Measurements from ENCODE around the gene CKM. TPM values are rescaled to one million over a fixed set of nuclear protein-coding genes. Genes with fewer than 3 reads are reported as not detected.

CKM gene
- total and polyA plus RNA-seq, 2 experiments from 2014 or later, result 1.0 to 1.3 TPM

- H3K4me3 ChIP-seq, result no peak overlapping the region
These were observed 26.8 kb upstream of the CKM start for GRCh38 chr19:45349430-45349941.

GRCh38 chr19:45349126-45349415 is 26.4 kb upstream of the CKM start:
- H3K79me2 ChIP-seq, result no peaks in the 10 kb centered on the region
- H3K4me3 ChIP-seq, result no peak overlapping the region
- no peaks in the 10 kb centered on the region for H4K20me1 ChIP-seq (ENCODE audit: insufficient read depth, poor library complexity, severe bottlenecking)
- peaks cover 3% of the 10 kb centered on the region for H3K27me3 ChIP-seq
- H3K9me2 ChIP-seq (replicated peaks; ENCODE audit: insufficient read depth), result no peaks in the 10 kb centered on the region
- no peaks in the 10 kb centered on the region for H3K4me1 ChIP-seq (ENCODE audit: insufficient read depth)
- no peaks in the 10 kb centered on the region for H3K36me3 ChIP-seq (replicated peaks; ENCODE audit: insufficient read depth, low read depth)
- H3K4me2 ChIP-seq, result no peak overlapping the region
- no peak for DNase-seq (ENCODE audit: low spot score)
- TF ChIP-seq EZH2 (IDR thresholded peaks at IDR 0.05; ENCODE audit: borderline replicate concordance) (no peak), EZH2phosphoT487 (IDR thresholded peaks at IDR 0.05; ENCODE audit: low read depth, severe bottlenecking, unreplicated experiment) (no peak), CTCF (IDR thresholded peaks at IDR 0.05; ENCODE audit: poor library complexity) (no peak)
- no peak overlapping the region for H2AFZ ChIP-seq
- WGBS (ENCODE audit: low lambda C conversion rate, missing lambda C conversion rate), result 73% methylated on average over 3 of the region's 3 CpGs
- no peaks in the 10 kb centered on the region for H3K9me3 ChIP-seq (ENCODE audit: low read depth)
- H3K27ac ChIP-seq, result no peak overlapping the region

More at GRCh38 chr19:45349430-45349941, 26.8 kb upstream of the CKM start:
- Histone ChIP-seq H3K4me1 (ENCODE audit: insufficient read depth) (no peaks in the 10 kb centered on the region), H3K36me3 (replicated peaks; ENCODE audit: insufficient read depth, low read depth) (no peaks in the 10 kb centered on the region), H3K27me3 (peaks cover 3% of the 10 kb centered on the region), H2AFZ (no peak overlapping the region), H3K9me3 (ENCODE audit: low read depth) (no peaks in the 10 kb centered on the region), H3K79me2 (no peaks in the 10 kb centered on the region), H3K4me2 (no peak overlapping the region), H3K9me2 (replicated peaks; ENCODE audit: insufficient read depth) (no peaks in the 10 kb centered on the region), H3K27ac (no peak overlapping the region), H4K20me1 (ENCODE audit: insufficient read depth, poor library complexity, severe bottlenecking) (no peaks in the 10 kb centered on the region)
- 95% methylated on average over 16 of the region's 17 CpGs for WGBS (ENCODE audit: low lambda C conversion rate, missing lambda C conversion rate)
- DNase-seq (ENCODE audit: low spot score), result no peak
- TF ChIP-seq EZH2 (IDR thresholded peaks at IDR 0.05; ENCODE audit: borderline replicate concordance), result no peak

GRCh38 chr19:45348367-45349125 is 25.9 kb upstream of the CKM start:
- H2AFZ ChIP-seq, result no peak overlapping the region
- no peak for DNase-seq (ENCODE audit: low spot score)
- H3K9me2 ChIP-seq (replicated peaks; ENCODE audit: insufficient read depth), result no peaks in the 10 kb centered on the region
- H3K9me3 ChIP-seq (ENCODE audit: low read depth), result no peaks in the 10 kb centered on the region
- peaks cover 3% of the 10 kb centered on the region for H3K27me3 ChIP-seq
- H3K79me2 ChIP-seq, result no peaks in the 10 kb centered on the region
- 89% methylated on average over 22 of the region's 23 CpGs for whole genome bisulfite sequencing (ENCODE audit: low lambda C conversion rate, missing lambda C conversion rate)
- no peaks in the 10 kb centered on the region for H3K4me1 ChIP-seq (ENCODE audit: insufficient read depth)
- TF ChIP-seq CTCF (IDR thresholded peaks at IDR 0.05; ENCODE audit: poor library complexity) (no peak), EZH2phosphoT487 (IDR thresholded peaks at IDR 0.05; ENCODE audit: low read depth, severe bottlenecking, unreplicated experiment) (no peak), EZH2 (IDR thresholded peaks at IDR 0.05; ENCODE audit: borderline replicate concordance) (no peak)
- no peaks in the 10 kb centered on the region for H4K20me1 ChIP-seq (ENCODE audit: insufficient read depth, poor library complexity, severe bottlenecking)
- H3K4me2 ChIP-seq, result no peak overlapping the region
- H3K27ac ChIP-seq, result no peak overlapping the region
- H3K36me3 ChIP-seq (replicated peaks; ENCODE audit: insufficient read depth, low read depth), result no peaks in the 10 kb centered on the region
- no peak overlapping the region for H3K4me3 ChIP-seq

GRCh38 chr19:45347570-45348366 is 25.1 kb upstream of the CKM start:
- no peak for DNase-seq (ENCODE audit: low spot score)
- no peak overlapping the region for H3K4me2 ChIP-seq
- TF ChIP-seq EZH2phosphoT487 (IDR thresholded peaks at IDR 0.05; ENCODE audit: low read depth, severe bottlenecking, unreplicated experiment) (no peak), CTCF (IDR thresholded peaks at IDR 0.05; ENCODE audit: poor library complexity) (no peak), EZH2 (IDR thresholded peaks at IDR 0.05; ENCODE audit: borderline replicate concordance) (no peak)
- no peak overlapping the region for H3K27ac ChIP-seq
- no peaks in the 10 kb centered on the region for H3K79me2 ChIP-seq
- no peak overlapping the region for H2AFZ ChIP-seq
- H3K9me3 ChIP-seq (ENCODE audit: low read depth), result no peaks in the 10 kb centered on the region
- no peak overlapping the region for H3K4me3 ChIP-seq
- 83% methylated on average over 22 of the region's 25 CpGs for WGBS (ENCODE audit: low lambda C conversion rate, missing lambda C conversion rate)
- no peaks in the 10 kb centered on the region for H3K4me1 ChIP-seq (ENCODE audit: insufficient read depth)
- H3K36me3 ChIP-seq (replicated peaks; ENCODE audit: insufficient read depth, low read depth), result no peaks in the 10 kb centered on the region
- H4K20me1 ChIP-seq (ENCODE audit: insufficient read depth, poor library complexity, severe bottlenecking), result no peaks in the 10 kb centered on the region
- H3K9me2 ChIP-seq (replicated peaks; ENCODE audit: insufficient read depth), result no peaks in the 10 kb centered on the region
- H3K27me3 ChIP-seq, result peaks cover 3% of the 10 kb centered on the region

Data from hepatocyte (in vitro differentiated cells).